HG03025 (cell line): ENCODE measurements around the gene OR10V1.
A peak's percentile ranks its signal among the peaks of the same experiment; 100 is the strongest.

ENCODE experiments used
- ATAC-seq: cut with Tn5 transposase; IDR thresholded peaks from one replicate; pipeline ENCODE4 v1.9.1; 2021; ENCODE audit warnings: mild to moderate bottlenecking, moderate library complexity; ENCODE audit not compliant: unreplicated experiment, low FRiP score

The OR10V1 gene

GRCh38 chr11:59713745-59714144 lies at the start of gene OR10V1:
Gene OR10V1, minus strand, starts transcription at chr11:59713845. Its CDS starts 0 bp downstream, at chr11:59713845.
- ATAC-seq, result no peak

GRCh38 chr11:59761993-59762392 lies 48.3 kb upstream of the OR10V1 start:
- ATAC-seq, result no peak

GRCh38 chr11:59760771-59761170 lies 47.1 kb upstream of the OR10V1 start:
- ATAC-seq, result no peak

GRCh38 chr11:59759900-59760299 lies 46.3 kb upstream of the OR10V1 start:
- ATAC-seq, result no peak

- ATAC-seq, result no peak
Observed at GRCh38 chr11:59758401-59759037, 44.9 kb upstream of the OR10V1 start.

GRCh38 chr11:59756845-59757244 lies 43.2 kb upstream of the OR10V1 start:
- ATAC-seq, result no peak

- ATAC-seq, result no peak
Observed at GRCh38 chr11:59756558-59756840, 42.9 kb upstream of the OR10V1 start.

- no peak for ATAC-seq
Observed at GRCh38 chr11:59755701-59756557, 42.3 kb upstream of the OR10V1 start.

GRCh38 chr11:59754859-59755700 lies 41.4 kb upstream of the OR10V1 start, which contains the start of gene STX3:
Gene STX3, plus strand, starts transcription at chr11:59755376. Its CDS starts 230 bp downstream, at chr11:59755606.
- peak; percentile 51 for ATAC-seq

GRCh38 chr11:59754494-59754858 lies 40.8 kb upstream of the OR10V1 start:
- ATAC-seq, result peak; percentile 37

- peak; percentile 68 for ATAC-seq
Observed at GRCh38 chr11:59753650-59754493, 40.2 kb upstream of the OR10V1 start.

- no peak for ATAC-seq
Observed at GRCh38 chr11:59746111-59746510, 32.5 kb upstream of the OR10V1 start.

- no peak for ATAC-seq
Observed at GRCh38 chr11:59730896-59731565, 17.4 kb upstream of the OR10V1 start.

- ATAC-seq, result no peak
Observed at GRCh38 chr11:59729834-59730233, 16.2 kb upstream of the OR10V1 start.

- ATAC-seq, result no peak
Observed at GRCh38 chr11:59728913-59729312, 15.3 kb upstream of the OR10V1 start.

GRCh38 chr11:59728154-59728553 lies 14.5 kb upstream of the OR10V1 start:
- ATAC-seq, result no peak

GRCh38 chr11:59727426-59727825 lies 13.8 kb upstream of the OR10V1 start:
- ATAC-seq, result no peak

GRCh38 chr11:59724066-59724465 lies 10.4 kb upstream of the OR10V1 start:
- ATAC-seq, result no peak

GRCh38 chr11:59719556-59719955 lies 5.9 kb upstream of the OR10V1 start:
- no peak for ATAC-seq

GRCh38 chr11:59716051-59716450 lies 2.4 kb upstream of the OR10V1 start:
- no peak for ATAC-seq
